GM13976 (cell line): ENCODE data around the gene UCN2.
A peak's percentile ranks its signal among the peaks of the same experiment; 100 is the strongest.

Experiments used
- DNase-seq: peaks from one replicate; pipeline ENCODE4 v3.0.0; 2012; ENCODE audit warnings: low spot score
- CTCF ChIP-seq: IDR thresholded peaks from 2 replicates; pipeline ENCODE4 v1.5.1; 2012; ENCODE audit warnings: borderline replicate concordance, mild to moderate bottlenecking; ENCODE audit not compliant: insufficient read depth; ENCODE audit errors: extremely low read depth, missing control alignments, control extremely low read depth
- in situ Hi-C: fragments of 300-500 bp; cut with MboI; formaldehyde crosslinking; loops from one replicate; pipeline ENCODE4 v1.12.0; 2022; ENCODE audit warnings: low sequenced_read_pairs, mixed read lengths, inconsistent platforms; ENCODE audit not compliant: unreplicated experiment

The UCN2 gene

GRCh38 chr3:48564022-48564421, 441 bp upstream of the UCN2 start:
- no peak for TF ChIP-seq CTCF
- DNase-seq = no peak
- in situ Hi-C loops = no loop called here

- no peak for DNase-seq
- in situ Hi-C loops = no loop called here
- TF ChIP-seq CTCF = no peak
Observed at GRCh38 chr3:48562367-48563095, 1.1 kb downstream of the UCN2 start.

- DNase-seq = peak; percentile 79
Observed at GRCh38 chr3:48561045-48561736, 2.4 kb downstream of the UCN2 start.

GRCh38 chr3:48560648-48561018, 2.9 kb downstream of the UCN2 start:
- DNase-seq = no peak
- in situ Hi-C loops = no loop called here
- no peak for TF ChIP-seq CTCF

More at GRCh38 chr3:48561045-48561736, 2.4 kb downstream of the UCN2 start:
- in situ Hi-C loops = no loop called here
- TF ChIP-seq CTCF = peak; percentile 38

- TF ChIP-seq CTCF = no peak
- DNase-seq = no peak
- in situ Hi-C loops = no loop called here
Observed at GRCh38 chr3:48558493-48559134, 5.0 kb downstream of the UCN2 start.

GRCh38 chr3:48556796-48557626, 6.6 kb downstream of the UCN2 start, which contains the start of gene PFKFB4:
PFKFB4 (minus strand) TSS chr3:48556803; CDS start chr3:48556777, 26 bp downstream.
- TF ChIP-seq CTCF = no peak
- peak; percentile 99 for DNase-seq
- in situ Hi-C loops = no loop called here
